Heart left ventricle (tissue), 16 donors: ENCODE data around the gene CELA1. TPM values are rescaled to one million over a fixed set of nuclear protein-coding genes. Genes with fewer than 3 reads are reported as not detected.

ENCODE experiments used
- ATAC-seq, 4 donors: fragments of 200-7000 bp; cut with Tn5 transposase; one replicate each; pipeline ENCODE4 v1.9.1; 2020 to 2022; ENCODE audit warnings: moderate library complexity in 4 of 4, mild to moderate bottlenecking in 3 of 4, moderate number of reproducible peaks in 1 of 4
- DNase-seq, 5 donors: peaks; one replicate each; pipeline ENCODE4 v3.0.0-alpha.2; 2020
- H3K27ac ChIP-seq, 12 donors: fragments of 200-600 bp; sonication (generic) in 4 of 12; one replicate each; pipeline versions ENCODE4 v1.5.0 to v1.8.0; 2016 to 2022; ENCODE audit warnings: mild to moderate bottlenecking in 2 of 12
- H3K27me3 ChIP-seq, 9 donors: fragments of 200-600 bp; sonication (generic) in 2 of 9; one replicate each; pipeline versions ENCODE4 v1.5.1 to v1.8.0; 2016 to 2022; ENCODE audit warnings: mild to moderate bottlenecking in 3 of 9
- H3K36me3 ChIP-seq, 9 donors: fragments of 200-600 bp; sonication (generic) in 2 of 9; one replicate each; pipeline versions ENCODE4 v1.5.0 to v1.8.0; 2018 to 2022; ENCODE audit warnings: mild to moderate bottlenecking in 2 of 9
- H3K4me1 ChIP-seq, 12 donors: fragments of 200-600 bp; sonication (generic) in 4 of 12; one replicate each; pipeline versions ENCODE4 v1.5.0 to v1.8.0; 2016 to 2022; ENCODE audit warnings: mild to moderate bottlenecking in 3 of 12
- H3K4me3 ChIP-seq, 12 donors: fragments of 200-600 bp; sonication (generic) in 4 of 12; one replicate each; pipeline versions ENCODE4 v1.5.0 to v1.8.0; 2017 to 2022; ENCODE audit warnings: mild to moderate bottlenecking in 9 of 12, moderate library complexity in 4 of 12
- H3K9me3 ChIP-seq, 12 donors: fragments of 200-600 bp; sonication (generic) in 4 of 12; one replicate each; pipeline versions ENCODE4 v1.5.0 to v1.8.0; 2016 to 2022; ENCODE audit warnings: mild to moderate bottlenecking in 1 of 12
- POLR2A ChIP-seq, 2 donors: fragments of 450-650 bp; IDR thresholded peaks; one replicate each; pipeline ENCODE4 v1.6.1; 2017; ENCODE audit warnings: antibody characterized with exemption in 2 of 2, mild to moderate bottlenecking in 2 of 2, moderate library complexity in 2 of 2
- WGBS, 4 donors: extraction: QIAGEN DNeasy Blood & Tissue Kit in 2 of 4; methylation state at CpG; one replicate each; pipeline versions ENCODE4 v1.1.5 to v1.1.7; 2013 to 2018; 5-methylcytosine and 5-hydroxymethylcytosine counted together
- intact Hi-C, 10 donors: fragments of 100-400 bp; cut with DNase I; formaldehyde crosslinking; loops; one replicate each; pipeline versions ENCODE4 v1.11.1 to v1.14.2; 2022
- polyA plus RNA-seq, 2 donors: library from polyadenylated mRNA; stranded (reverse); fragments of 200-250 nt; gene quantifications; one replicate each; pipeline ENCODE4 v1.2.3, GENCODE V29; 2013
- total RNA-seq, 9 donors: library from RNA; depleted of rRNA in 2 of 9; stranded (reverse); fragments of >200 nt in 2 of 9; fragmentation: NEBNext Ultra II Directional in 3 of 9; extraction: Animal tissue kit (Norgen Biotek cat#: 25700) in 3 of 9; gene quantifications; one replicate each; pipeline versions ENCODE4 v1.1.0 to v1.2.4, GENCODE V29; 2016 to 2023
- donor health status: ischemic (EF 13 %, LVEDD 7.1; RV severe dilation, severe dysfunction).
- donor health status: healthy with polysubstance abuse.
- donor health status: DM: no; HTN: yes; CAD: no.
- donor health status: DM: no; HTN: no; CAD: no.
- donor health status: ischemic (EF 25% LVEDD 6.9; RV normal size, moderate dysfunction).
- donor health status: ischemic (EF 25% LVEDD 5.7; RV mildly dilated, moderate dysfunction).
- donor health status: healthy.
- donor health status: DM: yes; HTN: yes; CAD: no.
- donor health status: ischemic (EF 35%, LVEDD 5.7; RV mildly dilated, moderate dysfunction).
- donor health status: nonischemic (EF 11% LVEDD 7.7; RV severe dilation, severe dysfunction).
- donor health status: DM: yes; HTN: yes; CAD: no.
- donor health status: PGD.
- donor health status: ischemic (EF 29% LVEDD 5.4; RV normal size, mild dysfunction).
- donor health status: nonischemic (EF 23%, LVEDD 6.1; RV moderate dilation, normal function).

Gene CELA1
- total and polyA plus RNA-seq, 11 donors, result not detected

DNA sequence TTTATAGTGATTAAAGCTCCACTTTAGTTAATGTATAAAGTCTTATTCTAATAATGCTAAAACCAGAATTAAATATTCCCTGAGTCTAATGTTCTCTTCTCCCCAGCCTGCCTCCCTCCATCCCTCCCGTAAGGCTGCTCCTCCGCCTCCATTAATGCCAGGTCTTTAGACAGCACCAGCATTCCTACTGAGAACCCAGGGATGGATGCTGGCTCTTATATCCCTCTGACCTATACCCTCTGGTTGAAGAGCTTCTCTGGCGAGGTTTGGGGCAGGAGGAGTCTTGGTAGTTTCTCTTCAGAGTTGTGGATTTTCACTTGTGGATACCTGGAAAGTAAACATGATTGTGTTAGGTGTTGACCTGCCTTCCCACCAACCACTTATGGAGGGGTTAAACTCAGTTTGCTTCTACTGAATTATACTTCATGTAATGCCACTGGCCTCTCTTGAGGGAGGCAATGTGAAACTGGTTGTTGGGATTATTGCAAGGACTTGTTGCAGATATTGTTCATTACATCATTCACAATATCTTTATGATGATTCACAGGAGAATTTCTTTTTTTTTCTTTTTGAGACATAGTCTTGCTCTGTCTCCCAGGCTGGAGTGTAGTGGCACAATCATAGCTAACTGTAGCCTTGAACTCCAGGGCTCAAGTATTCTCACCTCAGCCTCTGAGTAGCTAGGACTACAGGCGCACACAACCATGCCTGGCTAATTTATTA, 65.1 kb downstream of the CELA1 start:
- intact Hi-C loops, result no loop called here
- Histone ChIP-seq H3K27ac (no peak overlapping the region), H3K9me3 (no peaks in the 10 kb centered on the region), H3K27me3 (no peaks in the 10 kb centered on the region), H3K4me3 (no peak overlapping the region), H3K4me1 (no peaks in the 10 kb centered on the region), H3K36me3 (peaks cover 0 to 43% (median 0%) of the 10 kb centered on the region in 9 donors)
- TF ChIP-seq POLR2A (IDR thresholded peaks at IDR 0.05), result no peak
- ATAC-seq, result no peak
- 86 to 92% (median 89%) methylated on average over 4 of the region's 4 CpGs for WGBS, 4 donors
- DNase-seq, result no peak

Other genes with a start within 250 kb of the CELA1 start
- gene TFCP2, start 173.5 kb downstream of the CELA1 start, total RNA-seq, result 10 to 100 TPM; 10.8 to 28.8 (median 20.7) TPM
- 10 to 100 TPM in 1 of 2 donors, 1 to 10 TPM in 1; 8.3 to 18.5 TPM for gene TFCP2, start 173.5 kb downstream of the CELA1 start, polyA plus RNA-seq
- gene POU6F1, start 128.6 kb downstream of the CELA1 start, total RNA-seq, result 10 to 100 TPM in 1 of 9 donors, 1 to 10 TPM in 8; 4.6 to 14.0 (median 6.8) TPM
- 1 to 10 TPM; 4.6 to 6.4 TPM for gene POU6F1, start 128.6 kb downstream of the CELA1 start, polyA plus RNA-seq
- gene DAZAP2, start 107.9 kb downstream of the CELA1 start, total RNA-seq, result 100 to 1,000 TPM; 147 to 313 (median 192) TPM
- 100 to 1,000 TPM in 1 of 2 donors, 10 to 100 TPM in 1; 58.8 to 419 TPM for gene DAZAP2, start 107.9 kb downstream of the CELA1 start, polyA plus RNA-seq
- gene SMAGP, start 76.3 kb downstream of the CELA1 start, total RNA-seq, result 1 to 10 TPM; 2.0 to 7.4 (median 3.7) TPM
- 1 to 10 TPM; 2.0 to 8.4 TPM for gene SMAGP, start 76.3 kb downstream of the CELA1 start, polyA plus RNA-seq
- gene BIN2, start 22.5 kb downstream of the CELA1 start, total RNA-seq, result 10 to 100 TPM in 1 of 9 donors, 1 to 10 TPM in 6, under 1 TPM in 2; 0.90 to 23.8 (median 1.8) TPM
- 1 to 10 TPM in 1 of 2 donors, under 1 TPM in 1; 0.72 to 1.5 TPM for gene BIN2, start 22.5 kb downstream of the CELA1 start, polyA plus RNA-seq
- 1 to 10 TPM in 5 of 9 donors, under 1 TPM in 4; 0.62 to 8.0 (median 1.1) TPM for gene GALNT6, start 44.7 kb upstream of the CELA1 start, total RNA-seq
- gene GALNT6, start 44.7 kb upstream of the CELA1 start, polyA plus RNA-seq, result under 1 TPM; 0.08 to 0.71 TPM
- 1 to 10 TPM in 2 of 9 donors, under 1 TPM in 7; 0.13 to 3.6 (median 0.56) TPM for gene SLC4A8, start 78.2 kb upstream of the CELA1 start, total RNA-seq
- under 1 TPM; 0.07 to 0.23 TPM for gene SLC4A8, start 78.2 kb upstream of the CELA1 start, polyA plus RNA-seq
- under 1 TPM; 0.17 to 0.97 (median 0.35) TPM for gene SCN8A, start 244.6 kb upstream of the CELA1 start, total RNA-seq
- gene SCN8A, start 244.6 kb upstream of the CELA1 start, polyA plus RNA-seq, result under 1 TPM; 0.17 to 0.19 TPM